Astrocyte (in vitro differentiated cells and primary cell): ENCODE results near the gene SSU72.

Source experiments
- CTCF ChIP-seq: IDR thresholded peaks from 2 replicates; pipeline ENCODE4 v1.5.1; 2011; ENCODE audit warnings: low read depth, mild to moderate bottlenecking, inconsistent platforms, low read length, moderate library complexity; ENCODE audit not compliant: insufficient read depth
- EZH2 ChIP-seq: IDR thresholded peaks from 2 replicates; pipeline ENCODE4 v1.6.1; 2012; ENCODE audit warnings: mild to moderate bottlenecking, low read length, inconsistent platforms; ENCODE audit not compliant: insufficient read depth

GRCh38 chr1:1547476-1547875, 27.2 kb downstream of the SSU72 start:
- TF ChIP-seq CTCF (no peak), EZH2 (no peak)
